ENCODE data around the gene GTF3C2. TPM values are rescaled to one million over a fixed set of nuclear protein-coding genes. Genes with fewer than 3 reads are reported as not detected.

The GTF3C2 gene
- total and polyA plus RNA-seq, 9 of the 15 experiments (the other 6 are each of a cell fraction or from before 2014, with no cell fraction given) = 35.5 to 96.8 (median 53.0) TPM

- peak; percentile 47; the same call in 1 of the 2 replicates for TF ChIP-seq SOX6 (IDR thresholded peaks at IDR 0.05)
- TF ChIP-seq GABPB1 (CRISPR knock-in tag; IDR thresholded peaks at IDR 0.05) = peak; percentile 87
- peak; percentile 63 for TF ChIP-seq GMEB1 (CRISPR knock-in tag; IDR thresholded peaks at IDR 0.05)
- TF ChIP-seq TAF7 (tag; IDR thresholded peaks at IDR 0.05) = peak; percentile 52
- TF ChIP-seq ZNF140 (CRISPR knock-in tag; IDR thresholded peaks at IDR 0.05) = no peak
- no peak for TF ChIP-seq PHF21A (IDR thresholded peaks at IDR 0.05; ENCODE audit: borderline replicate concordance, low read depth)
- TF ChIP-seq MCM2 (IDR thresholded peaks at IDR 0.05; ENCODE audit: low read depth) = no peak
- TF ChIP-seq MLX (CRISPR knock-in tag; conservative IDR thresholded peaks at IDR 0.05) = peak in 1 of 2 experiments; percentile 58; a peak in 1 of 4 replicates
- TF ChIP-seq SNIP1 (IDR thresholded peaks at IDR 0.05; ENCODE audit: low read depth) = no peak
- TF ChIP-seq ZNF280A (IDR thresholded peaks at IDR 0.05; ENCODE audit: low read depth, partially characterized antibody) = no peak
- peak in 2 of 3 experiments; percentile 54 to 89; a peak in 3 of 6 replicates for TF ChIP-seq ZBTB11 (CRISPR knock-in tag; IDR thresholded peaks at IDR 0.05)
- peak; percentile 50 for TF ChIP-seq ETS1 (conservative IDR thresholded peaks at IDR 0.05; ENCODE audit: control insufficient read depth, low read depth, low read length)
- TF ChIP-seq ZNF766 (CRISPR knock-in tag; conservative IDR thresholded peaks at IDR 0.05) = peak; percentile 82
- peak in 1 of 2 experiments; percentile 39; a peak in 1 of 4 replicates for TF ChIP-seq TRIM24 (IDR thresholded peaks at IDR 0.05)
- 0 out of 2 replicates have a peak, but pooled peaks have one; percentile 34 for TF ChIP-seq HDAC8 (tag; IDR thresholded peaks at IDR 0.05)
- peak; percentile 43; the same call in 1 of the 2 replicates for TF ChIP-seq SMARCE1 (IDR thresholded peaks at IDR 0.05)
Observed at GRCh38 chr2:27356382-27357181, at the start of gene GTF3C2 (continued).
